ENCODE measurements around the gene PSMG4. TPM values are rescaled to one million over a fixed set of nuclear protein-coding genes. Genes with fewer than 3 reads are reported as not detected.
A peak's percentile ranks its signal among the peaks of the same experiment; 100 is the strongest.

Gene PSMG4
- total and polyA plus RNA-seq, 7 donors = 18.6 to 31.3 (median 23.5) TPM

GRCh38 chr6:3306848-3307247, 48.1 kb downstream of the PSMG4 start:
- no peak for TF ChIP-seq CTCF (IDR thresholded peaks at IDR 0.05)
- Histone ChIP-seq H3K4me3 (no peak overlapping the region), H3K27me3 (ENCODE audit: insufficient read depth in 3 of 3, low read length in 2 of 3) (no peaks in the 10 kb centered on the region), H3K27ac (no peak overlapping the region), H3K9me3 (no peaks in the 10 kb centered on the region), H3K36me3 (ENCODE audit: insufficient read depth in 1 of 2, low read depth in 1 of 2) (no peaks in the 10 kb centered on the region), H3K4me1 (peaks cover 16% of the 10 kb centered on the region)
- DNase-seq = no peak
- intact Hi-C loops (cut with DNase I) = no loop called here
- ATAC-seq = no peak
- 71 to 83% (median 72%) methylated on average over 10 of the region's 10 CpGs for WGBS, 3 donors

- Histone ChIP-seq H3K27ac (no peak overlapping the region), H3K36me3 (ENCODE audit: insufficient read depth in 1 of 2, low read depth in 1 of 2) (no peaks in the 10 kb centered on the region), H3K27me3 (ENCODE audit: insufficient read depth in 3 of 3, low read length in 2 of 3) (no peaks in the 10 kb centered on the region), H3K4me3 (no peak overlapping the region), H3K4me1 (peaks cover 16% of the 10 kb centered on the region), H3K9me3 (no peaks in the 10 kb centered on the region)
- intact Hi-C loops (cut with DNase I) = no loop called here
- DNase-seq = no peak
- TF ChIP-seq CTCF (IDR thresholded peaks at IDR 0.05) = no peak
- WGBS, 3 donors = 92 to 98% (median 98%) methylated on average over 12 of the region's 12 CpGs
- no peak for ATAC-seq
Measured at GRCh38 chr6:3307436-3307835, 48.7 kb downstream of the PSMG4 start.

GRCh38 chr6:3308106-3308505, 49.4 kb downstream of the PSMG4 start:
- ATAC-seq = no peak

GRCh38 chr6:3309391-3310050, 50.8 kb downstream of the PSMG4 start:
- no peak for TF ChIP-seq CTCF (IDR thresholded peaks at IDR 0.05)
- intact Hi-C loops (cut with DNase I) = no loop called here
- Histone ChIP-seq H3K9me3 (no peaks in the 10 kb centered on the region), H3K4me3 (no peak overlapping the region), H3K4me1 (peaks cover 16% of the 10 kb centered on the region), H3K36me3 (ENCODE audit: insufficient read depth in 1 of 2, low read depth in 1 of 2) (no peaks in the 10 kb centered on the region), H3K27me3 (ENCODE audit: insufficient read depth in 3 of 3, low read length in 2 of 3) (no peaks in the 10 kb centered on the region), H3K27ac (peak overlapping the region; percentile 32)
- 62 to 79% (median 67%) methylated on average over 11 of the region's 11 CpGs for WGBS, 3 donors
- no peak for DNase-seq
- ATAC-seq = peak; percentile 8 to 73 (median 39)

More at GRCh38 chr6:3308106-3308505, 49.4 kb downstream of the PSMG4 start:
- H3K27me3 ChIP-seq (ENCODE audit: insufficient read depth in 3 of 3, low read length in 2 of 3) = no peaks in the 10 kb centered on the region
- H3K9me3 ChIP-seq = no peaks in the 10 kb centered on the region
- intact Hi-C loops (cut with DNase I) = no loop called here
- H3K27ac ChIP-seq = no peak overlapping the region
- H3K4me3 ChIP-seq = no peak overlapping the region
- TF ChIP-seq CTCF (IDR thresholded peaks at IDR 0.05) = no peak
- H3K36me3 ChIP-seq (ENCODE audit: insufficient read depth in 1 of 2, low read depth in 1 of 2) = no peaks in the 10 kb centered on the region
- DNase-seq = no peak
- WGBS, 3 donors = 93 to 97% (median 97%) methylated on average over 10 of the region's 10 CpGs
- H3K4me1 ChIP-seq = peaks cover 16% of the 10 kb centered on the region

GRCh38 chr6:3310051-3310448, 51.3 kb downstream of the PSMG4 start:
- Histone ChIP-seq H3K27me3 (ENCODE audit: insufficient read depth in 3 of 3, low read length in 2 of 3) (no peaks in the 10 kb centered on the region), H3K27ac (peak overlapping the region; percentile 32), H3K9me3 (no peaks in the 10 kb centered on the region), H3K4me3 (no peak overlapping the region), H3K36me3 (ENCODE audit: insufficient read depth in 1 of 2, low read depth in 1 of 2) (no peaks in the 10 kb centered on the region), H3K4me1 (peaks cover 16% of the 10 kb centered on the region)
- ATAC-seq = no peak
- intact Hi-C loops (cut with DNase I) = no loop called here
- 57 to 81% (median 69%) methylated on average over 5 to 6 of the region's 6 CpGs for WGBS, 3 donors
- TF ChIP-seq CTCF (IDR thresholded peaks at IDR 0.05) = no peak
- no peak for DNase-seq

Measured in psoas muscle (tissue), 8 donors.